ENCODE data around the gene AHR.

Gene AHR

DNA sequence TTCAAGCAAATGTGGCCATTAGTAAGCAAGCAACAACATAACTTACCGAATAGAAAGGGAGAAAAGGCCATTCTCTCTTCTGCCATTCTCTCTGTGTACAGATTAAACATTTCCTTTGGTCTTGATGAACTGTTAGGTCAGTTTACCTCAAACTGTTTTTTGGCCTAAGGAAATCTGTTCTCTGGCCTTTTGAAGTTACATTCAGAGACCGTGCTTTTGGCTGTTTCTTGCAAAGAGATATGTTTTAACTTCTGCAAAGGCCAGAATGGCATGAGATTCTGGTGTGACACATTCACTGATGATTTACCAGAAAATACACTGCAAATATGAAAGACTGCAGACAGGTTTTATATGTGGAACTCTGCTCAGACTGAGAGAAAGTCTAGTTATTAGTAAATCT is 22.2 kb downstream of the AHR start:
- DNase-seq (ENCODE audit: insufficient read length, low spot score), result no peak
- TF ChIP-seq, protein P1, sequence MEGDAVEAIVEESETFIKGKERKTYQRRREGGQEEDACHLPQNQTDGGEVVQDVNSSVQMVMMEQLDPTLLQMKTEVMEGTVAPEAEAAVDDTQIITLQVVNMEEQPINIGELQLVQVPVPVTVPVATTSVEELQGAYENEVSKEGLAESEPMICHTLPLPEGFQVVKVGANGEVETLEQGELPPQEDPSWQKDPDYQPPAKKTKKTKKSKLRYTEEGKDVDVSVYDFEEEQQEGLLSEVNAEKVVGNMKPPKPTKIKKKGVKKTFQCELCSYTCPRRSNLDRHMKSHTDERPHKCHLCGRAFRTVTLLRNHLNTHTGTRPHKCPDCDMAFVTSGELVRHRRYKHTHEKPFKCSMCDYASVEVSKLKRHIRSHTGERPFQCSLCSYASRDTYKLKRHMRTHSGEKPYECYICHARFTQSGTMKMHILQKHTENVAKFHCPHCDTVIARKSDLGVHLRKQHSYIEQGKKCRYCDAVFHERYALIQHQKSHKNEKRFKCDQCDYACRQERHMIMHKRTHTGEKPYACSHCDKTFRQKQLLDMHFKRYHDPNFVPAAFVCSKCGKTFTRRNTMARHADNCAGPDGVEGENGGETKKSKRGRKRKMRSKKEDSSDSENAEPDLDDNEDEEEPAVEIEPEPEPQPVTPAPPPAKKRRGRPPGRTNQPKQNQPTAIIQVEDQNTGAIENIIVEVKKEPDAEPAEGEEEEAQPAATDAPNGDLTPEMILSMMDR (IDR thresholded peaks at IDR 0.05; ENCODE audit: insufficient read depth, missing control alignments), result no peak
- FAIRE-seq, result no peak

DNA sequence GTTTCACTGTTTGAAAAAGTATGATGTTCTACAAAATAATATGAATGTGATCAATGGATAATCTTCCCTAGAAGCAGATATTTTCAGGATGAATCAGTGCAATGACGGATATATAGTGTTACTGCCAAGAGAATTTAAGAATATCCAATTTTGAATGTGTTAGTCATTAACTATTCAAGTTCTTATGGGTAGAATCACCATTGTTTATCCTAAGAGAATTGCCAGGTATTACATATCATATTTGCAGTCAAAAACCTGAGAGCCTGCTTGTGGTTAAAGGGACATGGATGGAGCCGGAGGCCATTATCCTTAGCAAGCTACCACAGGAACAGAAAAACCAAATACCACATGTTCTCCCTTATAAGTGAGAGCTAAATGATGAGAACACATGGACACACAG is 26.9 kb downstream of the AHR start:
- TF ChIP-seq, protein P1 (IDR thresholded peaks at IDR 0.05; ENCODE audit: insufficient read depth, missing control alignments), result no peak
- DNase-seq (ENCODE audit: insufficient read length, low spot score) (no peak), FAIRE-seq (no peak)

DNA sequence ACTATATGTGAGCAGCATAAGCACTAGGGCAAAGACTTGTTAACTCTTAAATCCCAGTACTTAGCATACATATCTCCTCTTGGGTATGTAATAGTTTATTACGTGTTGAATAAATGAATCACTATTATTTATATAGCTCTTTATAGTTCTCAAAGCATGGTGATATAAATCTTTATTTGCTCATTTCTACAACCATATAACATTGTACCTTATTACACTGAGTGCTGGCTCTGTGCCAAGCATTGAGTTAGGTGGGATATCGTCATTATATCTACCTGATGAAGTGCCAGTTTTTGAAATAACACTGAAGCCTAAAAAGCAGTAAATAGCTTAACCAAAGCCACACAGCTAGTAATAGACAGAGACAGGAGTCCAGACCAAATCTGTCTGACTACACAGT is 27.9 kb downstream of the AHR start:
- TF ChIP-seq, protein P1 (IDR thresholded peaks at IDR 0.05; ENCODE audit: insufficient read depth, missing control alignments), result no peak
- no peak for FAIRE-seq
- no peak for DNase-seq (ENCODE audit: insufficient read length, low spot score)

DNA sequence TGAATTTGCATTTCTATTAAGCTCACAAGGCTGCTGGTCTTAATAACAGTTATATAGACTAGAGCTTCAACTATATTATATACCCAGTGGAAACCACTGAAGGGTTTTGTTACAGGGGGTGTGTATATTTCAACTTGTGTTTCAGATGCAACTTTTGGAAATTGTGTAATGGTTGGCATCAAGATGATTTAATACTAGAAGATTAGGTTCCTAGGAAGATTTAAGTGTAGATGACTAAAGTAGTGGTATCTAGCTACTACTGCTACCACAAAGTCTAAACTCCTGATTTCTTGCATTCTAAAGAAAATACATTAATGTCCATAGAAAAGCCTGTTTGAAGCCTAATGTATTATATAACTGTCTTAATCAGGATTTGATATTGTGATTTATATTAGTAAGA is 30.2 kb downstream of the AHR start:
- TF ChIP-seq, protein P1 (IDR thresholded peaks at IDR 0.05; ENCODE audit: insufficient read depth, missing control alignments), result no peak
- DNase-seq (ENCODE audit: insufficient read length, low spot score) (no peak), FAIRE-seq (no peak)

DNA sequence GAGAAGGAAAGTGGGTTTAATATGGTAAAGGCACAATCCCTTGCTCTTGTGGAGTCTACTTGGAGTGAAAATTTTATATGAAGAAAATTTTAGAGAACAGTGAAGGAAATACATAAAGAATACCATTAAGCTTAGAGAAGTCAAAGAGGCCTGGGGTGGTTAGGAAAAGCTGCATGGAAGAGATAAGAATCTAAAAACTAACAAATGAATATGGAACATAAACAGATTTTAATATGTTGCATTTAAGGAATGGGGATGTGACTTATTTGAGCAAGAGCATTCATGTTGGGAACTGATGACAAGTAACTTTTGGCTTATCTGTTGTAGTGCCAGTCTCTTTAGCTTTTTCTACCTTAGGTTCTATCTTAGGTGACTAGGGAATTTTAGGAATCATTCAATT is 31.0 kb downstream of the AHR start:
- TF ChIP-seq, protein P1 (IDR thresholded peaks at IDR 0.05; ENCODE audit: insufficient read depth, missing control alignments), result no peak
- DNase-seq (ENCODE audit: insufficient read length, low spot score) (no peak), FAIRE-seq (no peak)

DNA sequence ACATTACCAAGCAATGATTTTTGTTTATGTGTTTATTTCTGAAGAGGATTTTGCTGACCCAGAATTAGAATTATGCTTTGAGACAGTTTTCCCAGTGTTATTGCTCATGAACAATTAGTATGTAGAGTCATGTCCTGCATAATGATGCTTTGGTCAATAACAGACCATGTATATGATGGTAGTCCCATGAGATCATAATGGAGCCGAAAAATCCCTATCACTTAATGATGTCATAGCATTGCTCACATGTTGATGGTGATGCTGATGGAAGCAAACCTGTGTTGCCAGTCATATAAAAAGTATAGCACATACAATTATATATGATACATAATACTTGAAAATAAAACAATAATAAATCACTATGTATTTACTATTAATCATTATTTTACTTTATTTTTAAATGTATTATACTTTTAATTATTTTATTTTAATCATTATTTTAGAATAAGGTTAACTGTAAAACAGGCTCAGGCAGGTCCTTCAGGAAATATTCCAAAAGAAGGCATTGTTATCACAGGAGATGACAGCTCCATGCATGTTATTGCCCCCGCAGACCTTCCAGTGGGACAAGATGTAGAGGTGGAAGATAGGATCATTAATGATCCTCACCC is 33.5 kb downstream of the AHR start:
- no peak for FAIRE-seq
- TF ChIP-seq, protein P1 (IDR thresholded peaks at IDR 0.05; ENCODE audit: insufficient read depth, missing control alignments), result no peak
- no peak for DNase-seq (ENCODE audit: insufficient read length, low spot score)

DNA sequence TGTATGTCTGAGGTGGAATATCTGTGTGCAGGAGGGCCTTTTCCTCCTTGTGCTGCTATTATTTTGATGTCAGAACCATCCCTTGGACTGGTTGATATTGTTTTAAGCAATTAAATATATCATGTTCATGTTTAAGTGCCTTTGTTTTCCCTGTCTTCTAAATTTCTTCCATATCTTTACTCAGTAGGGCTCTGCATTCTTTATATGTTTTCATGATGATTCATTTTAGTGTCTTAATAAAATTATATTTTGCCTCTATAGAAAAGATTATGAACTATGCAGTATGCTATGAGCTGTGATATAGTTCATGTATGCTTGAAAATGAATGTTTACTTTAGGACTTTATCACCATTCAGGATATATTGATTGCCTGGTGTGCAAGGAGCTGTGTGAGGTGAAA is 34.8 kb downstream of the AHR start:
- TF ChIP-seq, protein P1 (IDR thresholded peaks at IDR 0.05; ENCODE audit: insufficient read depth, missing control alignments), result no peak
- FAIRE-seq, result no peak
- no peak for DNase-seq (ENCODE audit: insufficient read length, low spot score)

All from D721Med (cell line).